ENCODE measurements around the gene MYH11.

GRCh38 chr16:15708997-15709396, 147.8 kb downstream of the MYH11 start:
- TF ChIP-seq CBX5 (IDR thresholded peaks at IDR 0.05; ENCODE audit: low read depth) (no peak), MXI1 (IDR thresholded peaks at IDR 0.05; ENCODE audit: low read depth, low read length) (no peak), CTCF (IDR thresholded peaks at IDR 0.05 in 2 of 3, conservative IDR thresholded peaks at IDR 0.05 in 1 of 3; ENCODE audit: control insufficient read depth in 2 of 3, extremely low read depth in 1 of 3, insufficient read depth in 1 of 3, low read depth in 3 of 3, low read length in 3 of 3) (no peak), RFX5 (IDR thresholded peaks at IDR 0.05; ENCODE audit: low read depth, low read length) (no peak), ESRRA (IDR thresholded peaks at IDR 0.05; ENCODE audit: low read length) (no peak), POLR2A (IDR thresholded peaks at IDR 0.05; ENCODE audit: low read depth, low read length) (no peak), PBX3 (IDR thresholded peaks at IDR 0.05; ENCODE audit: insufficient replicate concordance, low read depth, low read length) (no peak), MLLT1 (IDR thresholded peaks at IDR 0.05) (no peak), SREBF1 (IDR thresholded peaks at IDR 0.05; ENCODE audit: low read length) (no peak)
